Posterior cingulate gyrus (tissue), 11 donors: ENCODE measurements around the gene PXDC1.
A peak's percentile ranks its signal among the peaks of the same experiment; 100 is the strongest.
"Not testable (repeated sequence)": the region's sequence is repeated elsewhere in the genome, so short reads cannot be mapped to it uniquely, and the experiment has no call there.

ENCODE experiments used
- DNase-seq, 10 donors: peaks; one replicate each; pipeline versions ENCODE4 v3.0.0 to v3.0.0-alpha.2; 2020 to 2021; ENCODE audit warnings: mixed read lengths in 3 of 10
- intact Hi-C: fragments of 100-400 bp; cut with DNase I; formaldehyde crosslinking; loops from one replicate; pipeline ENCODE4 v1.15.1; 2023

Gene PXDC1

DNA sequence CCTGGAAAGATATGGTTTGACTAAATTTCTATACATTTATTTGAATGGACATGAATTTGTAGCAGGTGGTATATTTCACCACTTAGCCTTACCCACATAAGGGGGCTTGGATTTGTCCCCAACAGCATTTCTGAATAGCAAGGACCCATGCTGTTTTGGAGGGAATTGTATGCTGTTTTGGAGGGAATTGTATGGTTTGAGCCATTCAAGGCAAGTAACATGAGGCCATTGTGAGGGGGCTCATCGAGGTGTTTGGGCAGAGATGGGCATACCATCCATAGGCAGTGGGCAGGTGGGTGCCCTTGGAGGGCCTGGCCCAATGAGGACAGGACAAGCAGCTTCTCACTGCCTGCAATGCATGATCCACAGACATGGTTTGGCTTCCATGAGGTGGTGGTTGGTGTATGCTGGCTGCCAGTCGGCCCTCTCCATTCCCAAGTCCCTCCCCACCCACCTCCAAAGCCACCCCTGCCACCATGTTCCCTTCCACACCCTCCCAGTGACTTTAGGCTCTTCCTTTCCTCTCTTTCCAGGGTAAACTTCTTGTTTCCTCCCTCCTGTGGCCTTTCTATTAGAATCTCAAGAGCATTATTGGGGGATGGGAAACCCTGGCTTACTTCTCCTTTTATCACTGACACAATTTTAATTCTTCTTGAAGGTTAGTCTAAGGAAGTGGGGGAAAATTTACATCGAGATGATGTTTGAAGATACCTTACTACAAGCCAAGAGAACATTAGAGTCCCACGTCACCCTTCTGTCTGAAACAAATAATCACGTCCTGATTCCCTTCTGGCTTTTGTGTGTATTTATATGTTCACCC is 13.2 kb upstream of the PXDC1 start:
- no peak for DNase-seq
- intact Hi-C loops: no loop called here

GRCh38 chr6:3762852-3763251 is 11.3 kb upstream of the PXDC1 start:
- intact Hi-C loops: no loop called here
- no peak for DNase-seq

DNA sequence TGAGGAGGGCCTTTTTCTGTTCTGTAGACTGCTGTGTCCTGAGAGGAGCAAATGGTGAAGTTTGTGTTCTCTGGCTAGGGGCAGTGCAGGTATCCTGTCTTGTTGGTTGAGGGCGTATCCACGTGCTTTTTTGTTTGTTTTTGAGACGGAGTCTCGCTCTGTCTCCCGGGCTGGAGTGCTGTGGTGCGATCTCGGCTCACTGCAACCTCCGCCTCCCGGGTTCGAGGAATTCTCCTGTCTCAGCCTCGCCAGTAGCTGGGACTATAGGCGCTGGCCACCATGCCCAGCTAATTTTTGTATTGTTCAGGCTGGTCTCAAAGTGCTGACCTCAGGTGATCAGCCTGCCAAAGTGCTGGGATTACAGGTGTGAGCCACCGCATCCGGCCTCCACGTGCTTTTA is 10.8 kb upstream of the PXDC1 start:
- intact Hi-C loops: no loop called here
- peak in 2 of 10 donors; percentile 23 to 48 for DNase-seq

DNA sequence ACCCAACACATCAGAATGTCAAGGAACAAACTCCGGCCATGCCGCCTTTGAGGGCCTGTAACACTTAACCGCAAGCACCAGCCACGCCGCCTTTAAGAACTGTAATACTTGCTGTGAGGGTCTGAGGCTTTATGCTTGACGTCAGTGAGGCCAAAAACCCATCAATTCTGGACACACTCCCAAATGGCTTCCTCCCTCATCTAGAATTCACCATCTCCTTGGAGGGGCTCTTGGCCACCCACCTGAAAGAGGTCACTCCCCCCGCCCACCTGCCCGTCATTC is 10.4 kb upstream of the PXDC1 start:
- intact Hi-C loops: no loop called here
- no peak for DNase-seq

GRCh38 chr6:3759646-3760232 is 8.2 kb upstream of the PXDC1 start:
- no peak for DNase-seq

DNA sequence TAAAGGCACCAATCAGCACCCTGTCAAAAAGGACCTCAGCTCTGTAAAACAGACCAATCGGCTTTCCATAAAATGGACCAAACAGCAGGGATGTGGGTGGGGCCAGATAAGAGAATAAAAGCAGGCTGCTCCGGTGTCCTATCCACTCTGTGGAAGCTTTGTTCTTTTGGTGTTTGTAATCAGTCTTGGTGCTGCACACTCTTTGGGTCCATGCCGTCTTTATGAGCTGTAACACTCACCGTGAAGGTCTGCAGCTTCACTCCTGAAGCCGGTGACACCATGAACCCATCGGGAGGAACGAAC is 7.3 kb upstream of the PXDC1 start:
- DNase-seq: no peak
- intact Hi-C loops: loop anchor here (5.0 kb wide), 1 partner anchor 54 kb away; no protein-coding TSS in a partner anchor

More at GRCh38 chr6:3759646-3760232, 8.2 kb upstream of the PXDC1 start:
- intact Hi-C loops: loop anchor here (5.0 kb wide), 1 partner anchor 53 kb away; no protein-coding TSS in a partner anchor

DNA sequence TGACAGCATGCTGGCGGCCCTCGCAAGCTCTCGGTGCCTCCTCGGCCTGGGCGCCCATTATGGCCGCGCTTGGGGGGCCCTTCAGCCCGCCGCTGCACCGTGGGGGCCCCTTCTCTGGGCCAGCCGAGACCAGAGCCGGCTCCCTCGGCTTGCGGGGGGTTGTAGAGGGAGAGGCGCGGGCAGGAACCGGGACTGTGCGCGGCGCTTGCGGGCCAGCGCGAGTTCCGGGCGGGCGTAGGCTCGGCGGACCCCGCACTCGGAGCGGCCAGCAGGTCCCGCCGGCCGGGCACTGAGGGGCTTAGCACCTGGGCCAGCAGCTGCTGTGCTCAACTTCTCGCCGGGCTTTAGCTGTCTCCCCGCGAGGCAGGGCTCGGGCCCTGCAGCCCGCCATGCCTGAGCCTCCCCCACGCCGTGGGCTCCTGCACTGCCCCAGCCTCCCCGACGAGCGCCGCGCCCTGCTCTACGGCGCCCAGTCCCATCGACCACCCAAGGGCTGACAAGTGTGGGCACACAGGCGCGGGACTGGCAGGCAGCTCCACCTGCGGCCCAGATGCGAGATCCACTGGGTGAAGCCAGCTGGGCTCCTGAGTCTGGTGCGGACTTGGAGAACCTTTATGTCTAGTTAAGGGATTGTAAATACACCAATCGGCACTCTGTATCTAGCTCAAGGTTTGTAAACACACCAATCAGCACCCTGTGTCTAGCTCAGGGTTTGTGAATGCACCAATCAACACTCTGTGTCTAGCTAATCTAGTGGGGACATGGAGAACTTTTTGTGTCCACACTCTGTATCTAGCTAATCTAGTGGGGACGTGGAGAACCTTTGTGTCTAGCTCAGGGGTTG is 6.7 kb upstream of the PXDC1 start:
- DNase-seq: peak in 1 of 10 donors; percentile 46
- intact Hi-C loops: loop anchor here (5.0 kb wide), 1 partner anchor 54 kb away; no protein-coding TSS in a partner anchor

GRCh38 chr6:3757241-3757641 is 5.7 kb upstream of the PXDC1 start:
- intact Hi-C loops: loop anchor here (5.0 kb wide), 1 partner anchor 55 kb away; no protein-coding TSS in a partner anchor
- peak in 1 of 10 donors; percentile 54 for DNase-seq

DNA sequence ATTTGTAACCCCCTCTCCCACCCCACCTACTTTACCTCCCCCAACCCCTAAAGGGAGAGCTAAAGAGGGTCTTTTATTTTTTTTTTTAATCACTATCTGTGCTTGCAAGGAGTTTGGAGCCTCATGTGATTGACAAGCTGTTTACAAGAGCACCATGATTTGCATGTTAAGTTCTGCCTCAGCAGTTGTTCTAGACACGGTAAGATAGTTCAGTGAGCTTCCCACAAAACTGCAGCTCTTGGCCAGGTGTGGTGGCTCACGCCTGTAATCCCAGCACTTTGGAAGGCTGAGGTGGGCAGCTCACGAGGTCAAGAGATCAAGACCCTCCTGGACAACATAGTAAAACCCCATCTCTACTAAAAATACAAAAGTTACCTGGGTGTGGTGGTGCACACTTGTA is 5.0 kb upstream of the PXDC1 start:
- no peak for DNase-seq
- intact Hi-C loops: loop anchor here (5.0 kb wide), 1 partner anchor 56 kb away; no protein-coding TSS in a partner anchor

DNA sequence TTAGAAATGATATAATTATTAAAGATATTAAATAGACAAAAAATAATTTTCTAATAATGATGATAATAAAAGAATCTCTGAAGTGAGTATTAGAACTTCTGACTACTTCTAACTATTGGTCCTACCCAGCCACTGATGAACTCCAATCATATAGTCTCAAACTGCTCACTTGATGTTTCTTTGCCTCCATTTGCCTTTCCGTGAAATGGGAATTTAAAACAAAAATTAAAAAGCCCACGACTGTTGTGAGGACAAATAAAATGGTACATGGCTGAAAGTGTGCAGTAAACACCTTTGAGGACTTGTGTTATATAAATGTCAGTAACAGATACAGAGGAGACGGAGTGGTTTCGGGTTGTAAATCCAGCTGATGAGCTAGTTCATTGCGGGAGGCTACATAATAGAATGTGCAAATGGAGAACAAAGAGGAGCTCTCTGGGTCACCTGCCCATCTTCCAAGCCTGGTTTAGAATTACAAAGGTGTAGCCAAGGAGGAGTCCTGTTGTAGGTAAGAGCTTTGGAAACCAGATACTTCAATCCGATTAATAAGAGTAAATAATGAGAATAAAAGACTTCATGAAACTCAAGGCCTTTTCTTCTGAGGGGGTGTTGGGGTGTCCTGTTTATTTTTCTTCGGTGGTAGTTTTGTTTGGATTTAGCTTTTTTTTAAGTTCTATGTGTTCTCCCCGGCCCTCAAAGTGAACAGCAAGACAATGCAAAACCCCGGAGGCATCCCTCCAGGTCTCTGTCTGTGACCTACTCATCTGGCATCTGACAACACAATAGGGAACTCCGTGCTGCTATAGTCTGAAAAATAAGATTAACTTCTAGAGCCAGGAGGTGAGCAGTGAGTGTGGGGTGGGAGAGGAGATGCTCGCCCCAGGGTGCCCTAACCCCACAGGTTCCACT is 4.4 kb upstream of the PXDC1 start:
- no peak for DNase-seq
- intact Hi-C loops: loop anchor here (5.0 kb wide), 1 partner anchor 56 kb away; no protein-coding TSS in a partner anchor

DNA sequence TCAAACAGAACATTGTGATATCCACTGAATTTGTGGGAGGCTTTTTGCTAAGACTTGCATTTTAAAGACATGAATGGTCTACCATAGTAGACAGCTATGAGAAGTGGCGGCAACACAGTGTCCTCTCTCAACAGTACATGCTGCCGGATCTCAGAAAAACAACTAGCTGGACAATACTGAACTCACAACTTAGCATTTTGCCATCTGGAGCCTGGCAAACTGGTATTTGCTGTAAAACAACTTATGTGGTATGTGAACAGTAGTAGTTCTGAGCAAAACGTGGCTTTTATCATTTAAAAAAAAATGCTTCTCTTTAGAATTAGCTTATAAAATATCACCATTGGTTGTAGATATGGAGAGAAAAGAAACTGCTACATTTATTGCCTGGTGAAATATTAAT is 3.3 kb upstream of the PXDC1 start:
- DNase-seq: no peak
- intact Hi-C loops: loop anchor here (5.0 kb wide), 1 partner anchor 58 kb away; no protein-coding TSS in a partner anchor

- intact Hi-C loops: not testable (repeated sequence)
- DNase-seq: peak in 1 of 10 donors; percentile 33
Measured at GRCh38 chr6:3754032-3754725, 2.7 kb upstream of the PXDC1 start.

GRCh38 chr6:3753228-3753835 is 1.8 kb upstream of the PXDC1 start:
- intact Hi-C loops: no loop called here

DNA sequence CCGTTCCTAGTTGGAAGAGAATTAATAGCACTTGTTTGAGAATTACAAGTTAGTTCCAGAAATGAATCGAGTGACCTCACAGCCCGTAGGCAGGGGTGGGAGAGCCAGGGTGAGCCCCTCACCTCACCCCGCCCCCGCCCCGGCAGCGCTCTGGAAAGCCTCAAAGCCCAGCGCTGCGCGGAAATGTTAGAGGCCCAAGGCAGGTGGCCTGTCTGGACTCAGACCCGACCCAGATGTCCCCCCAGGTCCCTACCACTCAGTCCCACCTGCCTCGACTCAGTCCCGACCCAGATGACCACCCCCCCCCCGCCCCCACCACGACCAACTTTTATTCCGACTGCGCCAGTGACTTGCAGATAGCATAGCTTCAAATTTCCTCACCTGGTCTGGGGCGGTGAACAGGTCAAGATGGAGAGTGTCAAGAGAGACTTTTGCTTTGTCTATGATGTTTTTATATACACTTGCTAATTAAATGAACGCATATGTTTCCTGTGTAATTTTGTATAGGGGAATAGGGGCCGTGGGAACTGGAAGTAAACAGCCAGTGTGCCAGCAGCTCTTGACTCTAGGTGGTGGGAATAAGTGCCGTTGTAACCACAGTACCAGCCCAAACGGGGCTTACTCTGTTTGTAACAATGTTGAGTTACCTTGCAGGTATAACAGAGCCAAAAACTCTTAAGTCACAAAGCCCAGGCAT is 1.2 kb upstream of the PXDC1 start:
- no peak for DNase-seq
- intact Hi-C loops: no loop called here

More at GRCh38 chr6:3753228-3753835, 1.8 kb upstream of the PXDC1 start:
- no peak for DNase-seq

DNA sequence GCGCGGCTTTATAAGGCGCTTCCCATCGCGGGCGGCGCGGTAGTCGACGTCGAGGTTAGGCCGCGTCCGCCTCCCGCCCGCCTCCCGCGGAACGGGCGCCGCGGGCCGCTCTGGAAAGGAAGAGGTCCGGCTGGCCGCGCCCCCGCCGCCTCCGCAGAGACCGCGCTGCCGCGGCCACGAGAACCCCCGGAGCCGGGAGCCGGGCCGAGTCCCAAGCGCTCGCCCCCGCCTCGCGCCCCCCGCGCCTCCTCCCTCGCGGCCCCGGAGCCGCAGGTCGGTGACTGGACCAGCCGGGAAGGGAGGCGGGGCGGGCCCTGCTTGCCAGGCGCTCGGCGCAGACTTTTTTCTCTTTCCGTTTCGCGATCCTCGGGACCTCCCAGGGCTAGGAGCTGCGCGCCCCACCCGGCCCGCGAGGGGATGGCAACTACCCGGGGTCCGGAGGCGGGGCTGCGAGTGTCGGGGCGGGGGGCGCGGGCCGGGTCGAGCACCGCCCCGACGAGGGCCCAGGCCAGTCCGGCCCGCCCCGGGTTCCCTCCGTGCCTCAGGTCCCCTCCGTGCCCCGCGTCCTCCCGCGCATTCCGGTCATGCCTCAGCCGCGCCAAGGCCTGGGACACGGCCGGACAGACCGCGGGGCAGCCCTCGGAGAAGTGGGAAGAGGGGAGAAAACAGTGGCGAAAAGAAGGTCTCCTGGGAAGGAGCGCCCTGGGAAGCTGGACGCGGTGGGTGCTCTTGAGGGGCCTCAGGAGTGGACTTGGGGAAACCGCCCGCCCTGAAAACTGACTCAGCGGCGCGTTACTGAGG is 417 bp upstream of the PXDC1 start:
- peak; percentile 56 to 95 (median 67) for DNase-seq
- intact Hi-C loops: no loop called here

GRCh38 chr6:3750317-3751076 is 1.0 kb downstream of the PXDC1 start:
- peak; percentile 68 to 96 (median 79) for DNase-seq
- intact Hi-C loops: no loop called here

GRCh38 chr6:3749977-3750316 is 1.6 kb downstream of the PXDC1 start:
- intact Hi-C loops: loop anchor here (2.0 to 10.0 kb wide), 2 partner anchors 99 to 405 kb away; partner anchors contain the start of gene FAM50B
- DNase-seq: no peak
